Right atrium auricular region (tissue), 2 donors: ENCODE measurements around the gene CD79A. TPM values are rescaled to one million over a fixed set of nuclear protein-coding genes. Genes with fewer than 3 reads are reported as not detected.

Source experiments
- DNase-seq: peaks from one replicate; pipeline ENCODE4 v3.0.0-alpha.2; 2019; ENCODE audit warnings: low spot score
- H3K27ac ChIP-seq, 2 donors: fragments of 200-600 bp; sonication (generic); 1 replicate in 1 of 2; 2 replicates in 1 of 2; pipeline ENCODE4 v1.5.1; 2016 to 2019
- H3K27me3 ChIP-seq, 2 donors: fragments of 200-600 bp; sonication (generic); one replicate each; pipeline versions ENCODE4 v1.5.1 to v1.6.0; 2017 to 2019
- H3K36me3 ChIP-seq: fragments of 200-600 bp; sonication (generic); one replicate; pipeline ENCODE4 v1.5.1; 2016
- H3K4me1 ChIP-seq, 2 donors: fragments of 200-600 bp; sonication (generic); one replicate each; pipeline versions ENCODE4 v1.5.1 to v1.6.0; 2017 to 2019
- H3K4me3 ChIP-seq, 2 donors: fragments of 200-600 bp; sonication (generic); 1 replicate in 1 of 2; 2 replicates in 1 of 2; pipeline ENCODE4 v1.5.1; 2017 to 2019; ENCODE audit warnings: mild to moderate bottlenecking in 1 of 2, moderate library complexity in 1 of 2
- H3K9me3 ChIP-seq, 2 donors: fragments of 200-600 bp; sonication (generic); one replicate each; pipeline ENCODE4 v1.5.1; 2019
- total RNA-seq, 2 donors: library from RNA; depleted of rRNA; stranded (reverse); fragments of >200 nt; gene quantifications; one replicate each; pipeline ENCODE4 v1.1.0, GENCODE V29; 2016
- TF ChIP-seq, protein P1 (sequence below), 2 donors: fragments of 200-600 bp; sonication (generic); IDR thresholded peaks; one replicate each; pipeline ENCODE4 v1.5.1; 2019; ENCODE audit warnings: antibody characterized with exemption in 2 of 2

CD79A gene
- total RNA-seq, 2 donors from 2014 or later: 1.1 TPM; not detected in 1

DNA sequence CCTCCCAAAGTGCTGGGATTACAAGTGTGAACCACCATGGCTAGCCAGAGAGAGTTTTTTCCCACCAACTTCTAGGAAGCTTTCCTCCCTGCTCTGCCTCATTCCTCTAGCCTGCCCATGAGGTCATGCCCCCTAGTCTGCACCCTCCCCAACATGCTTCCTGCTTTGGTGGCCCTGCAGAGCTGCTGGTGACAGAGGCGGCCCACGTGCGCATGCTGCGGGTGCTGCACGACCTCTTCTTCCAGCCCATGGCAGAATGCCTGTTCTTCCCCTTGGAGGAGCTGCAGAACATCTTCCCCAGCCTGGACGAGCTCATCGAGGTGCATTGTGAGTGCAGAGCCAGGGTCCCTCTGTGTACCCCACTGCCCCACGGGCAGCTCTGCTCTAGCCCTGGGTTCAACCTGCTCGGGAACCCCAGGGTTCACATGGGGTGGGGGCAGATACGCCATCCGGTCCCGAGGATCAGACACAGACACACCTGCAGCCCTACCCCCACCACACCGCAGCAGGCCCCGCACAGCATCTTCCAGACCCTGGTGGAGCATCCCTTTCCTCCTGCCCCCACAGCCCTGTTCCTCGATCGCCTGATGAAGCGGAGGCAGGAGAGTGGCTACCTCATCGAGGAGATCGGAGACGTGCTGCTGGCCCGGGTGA lies 24.8 kb downstream of the CD79A start:
- no peak for DNase-seq
- H3K27me3 ChIP-seq: no peaks in the 10 kb centered on the region
- no peak overlapping the region for H3K27ac ChIP-seq
- no peaks in the 10 kb centered on the region for H3K4me1 ChIP-seq
- H3K4me3 ChIP-seq: no peak overlapping the region
- TF ChIP-seq, protein P1, sequence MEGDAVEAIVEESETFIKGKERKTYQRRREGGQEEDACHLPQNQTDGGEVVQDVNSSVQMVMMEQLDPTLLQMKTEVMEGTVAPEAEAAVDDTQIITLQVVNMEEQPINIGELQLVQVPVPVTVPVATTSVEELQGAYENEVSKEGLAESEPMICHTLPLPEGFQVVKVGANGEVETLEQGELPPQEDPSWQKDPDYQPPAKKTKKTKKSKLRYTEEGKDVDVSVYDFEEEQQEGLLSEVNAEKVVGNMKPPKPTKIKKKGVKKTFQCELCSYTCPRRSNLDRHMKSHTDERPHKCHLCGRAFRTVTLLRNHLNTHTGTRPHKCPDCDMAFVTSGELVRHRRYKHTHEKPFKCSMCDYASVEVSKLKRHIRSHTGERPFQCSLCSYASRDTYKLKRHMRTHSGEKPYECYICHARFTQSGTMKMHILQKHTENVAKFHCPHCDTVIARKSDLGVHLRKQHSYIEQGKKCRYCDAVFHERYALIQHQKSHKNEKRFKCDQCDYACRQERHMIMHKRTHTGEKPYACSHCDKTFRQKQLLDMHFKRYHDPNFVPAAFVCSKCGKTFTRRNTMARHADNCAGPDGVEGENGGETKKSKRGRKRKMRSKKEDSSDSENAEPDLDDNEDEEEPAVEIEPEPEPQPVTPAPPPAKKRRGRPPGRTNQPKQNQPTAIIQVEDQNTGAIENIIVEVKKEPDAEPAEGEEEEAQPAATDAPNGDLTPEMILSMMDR (IDR thresholded peaks at IDR 0.05): no peak
- no peaks in the 10 kb centered on the region for H3K9me3 ChIP-seq
- H3K36me3 ChIP-seq: peaks cover 88% of the 10 kb centered on the region

DNA sequence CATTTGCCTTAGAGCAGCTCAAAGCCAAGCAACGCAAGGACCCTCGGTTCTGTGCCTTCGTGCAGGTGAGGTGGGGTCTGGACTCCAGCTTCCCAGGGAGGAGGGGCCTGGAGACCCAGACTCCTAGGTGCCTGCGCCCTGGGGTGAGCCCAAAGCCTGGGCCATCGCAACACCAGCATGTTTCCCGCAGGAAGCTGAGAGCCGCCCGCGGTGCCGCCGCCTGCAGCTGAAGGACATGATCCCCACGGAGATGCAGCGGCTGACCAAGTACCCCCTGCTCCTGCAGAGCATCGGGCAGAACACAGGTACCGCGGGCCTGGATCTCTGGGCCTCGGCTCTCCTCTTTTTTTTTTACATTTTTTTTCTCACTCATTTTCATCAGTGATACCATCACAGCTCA lies 25.5 kb downstream of the CD79A start:
- Histone ChIP-seq H3K9me3 (no peaks in the 10 kb centered on the region), H3K4me1 (no peaks in the 10 kb centered on the region), H3K27ac (no peak overlapping the region), H3K36me3 (peaks cover 91% of the 10 kb centered on the region), H3K27me3 (no peaks in the 10 kb centered on the region), H3K4me3 (no peak overlapping the region)
- DNase-seq: no peak
- TF ChIP-seq, protein P1 (IDR thresholded peaks at IDR 0.05): no peak

DNA sequence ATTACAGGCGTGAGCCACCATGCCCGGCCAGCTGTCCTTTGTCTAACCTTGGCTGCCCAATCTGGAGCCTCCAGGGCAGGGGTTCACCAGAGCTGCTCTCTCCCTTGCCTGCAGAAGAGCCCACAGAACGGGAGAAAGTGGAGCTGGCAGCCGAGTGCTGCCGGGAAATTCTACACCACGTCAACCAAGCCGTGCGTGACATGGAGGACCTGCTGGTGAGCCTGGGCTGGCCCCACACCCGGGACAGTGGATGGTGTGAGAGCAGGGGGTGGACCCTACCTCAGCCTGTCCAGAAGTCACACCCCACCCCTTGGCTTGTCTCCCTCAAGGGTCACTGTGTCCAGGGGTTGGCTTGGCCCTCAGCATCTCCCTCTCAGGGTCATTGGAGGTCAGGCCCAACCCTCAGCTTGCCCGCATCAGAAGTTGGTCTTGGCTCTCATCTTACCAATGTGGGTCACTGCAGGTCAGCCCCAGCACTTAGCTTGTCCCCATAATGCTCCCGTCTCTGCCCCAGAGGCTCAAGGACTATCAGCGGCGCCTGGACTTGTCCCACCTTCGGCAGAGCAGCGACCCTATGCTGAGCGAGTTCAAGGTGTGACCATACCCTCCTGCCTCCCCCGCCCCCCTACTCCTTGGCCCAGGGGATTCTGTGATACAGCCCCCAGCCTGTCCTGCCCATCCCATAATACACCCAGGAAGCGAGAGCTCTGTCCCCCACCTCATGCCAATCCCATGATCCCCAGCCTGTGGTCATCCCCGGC lies 26.3 kb downstream of the CD79A start:
- Histone ChIP-seq H3K27ac (no peak overlapping the region), H3K27me3 (no peaks in the 10 kb centered on the region), H3K9me3 (no peaks in the 10 kb centered on the region), H3K36me3 (peaks cover 83% of the 10 kb centered on the region), H3K4me1 (no peaks in the 10 kb centered on the region), H3K4me3 (no peak overlapping the region)
- no peak for DNase-seq
- TF ChIP-seq, protein P1 (IDR thresholded peaks at IDR 0.05): no peak

DNA sequence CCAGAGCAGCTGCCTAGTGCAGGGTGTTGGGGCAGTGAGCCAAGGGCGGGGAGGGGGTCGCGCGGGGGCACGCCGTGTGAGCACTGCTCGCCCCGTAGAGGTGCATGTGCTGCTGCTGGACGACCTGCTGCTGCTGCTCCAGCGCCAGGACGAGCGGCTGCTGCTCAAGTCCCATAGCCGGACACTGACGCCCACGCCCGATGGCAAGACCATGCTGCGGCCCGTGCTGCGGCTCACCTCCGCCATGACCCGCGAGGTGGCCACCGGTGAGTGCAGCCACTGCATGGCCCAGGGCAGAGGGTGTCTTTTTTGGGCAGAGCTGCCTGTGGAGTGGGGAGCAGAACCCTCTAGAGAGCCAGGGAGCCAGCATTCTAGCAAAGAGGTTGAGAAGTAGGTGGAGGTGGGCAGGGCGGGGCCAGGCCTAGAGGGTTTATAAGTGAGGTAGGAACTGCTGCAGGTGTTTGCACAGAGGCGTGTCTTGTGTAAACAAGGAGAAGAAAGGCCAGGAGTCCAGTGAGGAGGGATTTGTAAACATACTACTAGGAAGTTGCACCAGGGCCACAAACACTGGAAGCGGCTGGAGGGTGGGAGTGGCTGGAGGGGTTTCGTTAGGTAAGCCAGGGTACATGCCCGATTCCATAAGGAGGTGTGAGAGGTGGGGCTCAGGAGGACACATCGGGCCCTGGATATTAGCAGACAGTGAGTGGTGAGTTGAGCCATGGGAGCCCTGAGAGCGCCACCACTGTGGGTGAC lies 27.2 kb downstream of the CD79A start:
- Histone ChIP-seq H3K4me1 (no peaks in the 10 kb centered on the region), H3K9me3 (no peaks in the 10 kb centered on the region), H3K4me3 (no peak overlapping the region), H3K36me3 (peaks cover 75% of the 10 kb centered on the region), H3K27ac (no peak overlapping the region), H3K27me3 (no peaks in the 10 kb centered on the region)
- DNase-seq: no peak
- TF ChIP-seq, protein P1 (IDR thresholded peaks at IDR 0.05): no peak

DNA sequence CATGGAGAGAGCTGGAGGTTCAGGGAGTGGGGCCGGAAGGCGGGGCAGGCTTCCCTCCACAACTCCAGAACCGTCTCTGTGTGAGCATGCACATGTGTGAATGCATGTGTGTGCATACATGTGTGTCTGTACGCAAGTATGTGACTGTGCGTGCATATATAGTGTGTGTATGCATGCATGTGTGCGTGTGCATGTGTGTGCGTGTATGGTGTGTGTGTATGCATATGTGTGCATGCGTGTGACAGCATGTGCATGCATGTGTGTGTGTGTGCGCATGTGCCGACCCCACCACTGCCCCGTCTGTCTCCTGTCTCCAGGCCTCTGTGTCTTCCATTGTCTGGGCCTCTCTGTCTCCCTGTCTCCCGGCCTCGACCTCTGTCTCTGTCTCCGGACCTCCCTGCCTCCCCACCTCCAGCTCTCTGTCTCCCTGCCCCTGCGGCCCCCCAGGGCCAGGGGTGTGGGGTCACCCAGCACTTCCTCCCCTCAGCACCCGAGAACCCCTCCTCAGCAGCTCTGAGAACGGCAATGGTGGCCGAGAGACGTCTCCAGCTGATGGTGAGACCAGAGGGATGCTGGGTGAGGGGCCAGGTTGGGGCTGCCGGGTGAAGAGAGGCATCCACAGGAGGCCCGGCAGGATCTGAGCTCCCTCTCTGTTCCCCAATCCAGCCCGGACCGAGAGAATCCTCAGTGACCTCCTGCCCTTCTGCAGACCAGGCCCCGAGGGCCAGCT lies 28.4 kb downstream of the CD79A start:
- Histone ChIP-seq H3K36me3 (peaks cover 65% of the 10 kb centered on the region), H3K4me3 (no peak overlapping the region), H3K27me3 (no peaks in the 10 kb centered on the region), H3K4me1 (no peaks in the 10 kb centered on the region), H3K9me3 (no peaks in the 10 kb centered on the region), H3K27ac (no peak overlapping the region)
- TF ChIP-seq, protein P1 (IDR thresholded peaks at IDR 0.05): no peak
- no peak for DNase-seq
